ENCODE results near the gene F2RL1. TPM values are rescaled to one million over a fixed set of nuclear protein-coding genes. Genes with fewer than 3 reads are reported as not detected.
"Not testable (repeated sequence)": the region's sequence is repeated elsewhere in the genome, so short reads cannot be mapped to it uniquely, and the experiment has no call there.

The F2RL1 gene
- polyA plus RNA-seq, 6 donors from 2014 or later = 0.13 to 0.42 (median 0.20) TPM; not detected in 2

DNA sequence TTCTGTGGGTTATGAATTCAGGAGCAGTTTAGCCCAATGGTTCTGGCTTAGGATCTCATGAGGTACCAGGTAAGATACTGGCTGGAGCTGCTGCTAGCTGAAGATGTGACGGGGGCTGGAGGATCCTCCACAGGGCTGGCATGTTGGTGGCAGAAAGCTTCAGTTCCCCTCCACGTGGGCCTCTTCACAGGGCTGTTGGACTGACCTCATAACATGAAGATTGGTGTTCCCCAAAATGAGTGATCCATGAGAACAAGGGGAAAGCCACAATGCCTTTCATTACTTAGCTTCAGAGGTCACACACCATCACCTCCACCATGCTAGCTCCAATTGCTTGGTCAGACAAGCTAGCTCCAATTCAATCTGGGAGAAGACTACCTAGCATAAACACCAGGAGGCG is 22.5 kb downstream of the F2RL1 start:
- Mint-ChIP-seq H3K36me3 (no peaks in the 10 kb centered on the region), H3K27ac (peak overlapping the region in 1 of 6 donors; percentile 62), H3K4me1 (no peaks in the 10 kb centered on the region), H3K27me3 (peaks cover 0 to 14% (median 4%) of the 10 kb centered on the region in 3 donors), H3K9me3 (peaks cover 0 to 8% (median 0%) of the 10 kb centered on the region in 7 donors), H3K4me3 (no peak overlapping the region)
- no peak for DNase-seq
- no peak for ATAC-seq (ENCODE audit: low read depth in 2 of 2)

- Mint-ChIP-seq H3K4me1 (peaks cover 11 to 13% (median 12%) of the 10 kb centered on the region in 3 donors), H3K27me3 (peaks cover 0 to 16% (median 14%) of the 10 kb centered on the region in 3 donors), H3K9me3 (peaks cover 0 to 6% (median 0%) of the 10 kb centered on the region in 7 donors), H3K4me3 (no peak overlapping the region), H3K27ac (no peak overlapping the region), H3K36me3 (no peaks in the 10 kb centered on the region)
- DNase-seq (no peak), ATAC-seq (ENCODE audit: low read depth in 2 of 2) (no peak)
Observed at GRCh38 chr5:76845890-76846289, 27.1 kb downstream of the F2RL1 start.

- Mint-ChIP-seq H3K27me3 (peaks cover 0 to 12% (median 0%) of the 10 kb centered on the region in 3 donors), H3K36me3 (no peaks in the 10 kb centered on the region), H3K4me3 (peak within 1 kb of the TSS in 6 of 8 donors; percentile 20 to 70 (median 65)), H3K4me1 (peaks cover 19 to 27% (median 21%) of the 10 kb centered on the region in 3 donors), H3K9me3 (peaks cover 0 to 5% (median 0%) of the 10 kb centered on the region in 7 donors), H3K27ac (peak within 1 kb of the TSS in 4 of 6 donors; percentile 32 to 70 (median 52))
- DNase-seq (no peak), ATAC-seq (ENCODE audit: low read depth in 2 of 2) (no peak)
Observed at GRCh38 chr5:76849419-76850291, 30.8 kb downstream of the F2RL1 start, which contains the start of gene S100Z. Gene S100Z (plus strand): TSS chr5:76850014. CDS start chr5:76875360, 25,346 bp downstream.

DNA sequence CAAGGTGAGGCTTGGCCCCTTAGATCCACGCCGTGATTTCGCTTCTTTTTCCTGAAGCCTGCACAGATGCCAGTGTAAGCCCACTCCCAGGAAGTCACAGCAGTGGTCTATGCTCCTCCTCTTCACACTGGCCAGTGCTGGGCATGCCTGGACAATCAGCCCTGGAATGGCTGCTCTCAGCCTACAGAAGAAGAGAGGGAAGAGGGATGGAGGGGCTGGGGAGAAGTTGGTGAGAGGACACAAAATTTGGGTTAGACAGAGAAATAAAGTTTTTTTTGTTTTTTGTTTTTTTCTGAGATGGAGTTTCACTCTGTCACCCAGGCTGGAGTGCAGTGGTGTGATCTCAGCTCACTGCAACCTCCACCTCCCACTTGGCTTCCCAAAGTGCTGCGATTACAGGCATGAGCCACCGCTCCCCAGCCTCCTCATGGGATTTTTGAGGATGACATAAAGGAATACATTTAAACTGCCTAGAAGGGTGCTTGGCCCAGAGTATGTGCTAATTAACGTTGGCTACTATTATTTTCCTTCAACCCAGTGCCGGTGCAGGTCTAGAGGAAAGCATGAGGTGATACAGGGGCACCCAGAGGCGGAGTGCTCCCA is 31.8 kb downstream of the F2RL1 start:
- Mint-ChIP-seq H3K36me3 (no peaks in the 10 kb centered on the region), H3K4me1 (peaks cover 23 to 33% (median 26%) of the 10 kb centered on the region in 3 donors), H3K4me3 (peak overlapping the region in 6 of 8 donors; percentile 20 to 81 (median 70)), H3K27me3 (peaks cover 0 to 12% (median 0%) of the 10 kb centered on the region in 3 donors), H3K9me3 (peaks cover 0 to 5% (median 2%) of the 10 kb centered on the region in 7 donors), H3K27ac (peak overlapping the region in 4 of 6 donors; percentile 32 to 69 (median 50))
- no peak for DNase-seq
- ATAC-seq (ENCODE audit: low read depth in 2 of 2) = no peak

GRCh38 chr5:76851728-76852369 is 33.0 kb downstream of the F2RL1 start:
- Mint-ChIP-seq H3K36me3 (no peaks in the 10 kb centered on the region), H3K27ac (peak overlapping the region in 4 of 6 donors; percentile 8 to 93 (median 78)), H3K9me3 (peaks cover 0 to 5% (median 2%) of the 10 kb centered on the region in 7 donors), H3K4me1 (peaks cover 35 to 45% (median 38%) of the 10 kb centered on the region in 3 donors), H3K4me3 (peak overlapping the region in 7 of 8 donors; percentile 13 to 81 (median 61)), H3K27me3 (peaks cover 0 to 12% (median 0%) of the 10 kb centered on the region in 3 donors)
- peak in 1 of 2 donors; percentile 39 for ATAC-seq (ENCODE audit: low read depth in 2 of 2)
- DNase-seq = no peak

- Mint-ChIP-seq H3K4me1 (peaks cover 35 to 47% (median 41%) of the 10 kb centered on the region in 3 donors), H3K27ac (peak overlapping the region in 1 of 6 donors; percentile 7), H3K9me3 (peaks cover 0 to 5% (median 2%) of the 10 kb centered on the region in 7 donors), H3K27me3 (peaks cover 0 to 4% (median 0%) of the 10 kb centered on the region in 3 donors), H3K36me3 (no peaks in the 10 kb centered on the region), H3K4me3 (peak overlapping the region in 1 of 8 donors; percentile 38)
- ATAC-seq (ENCODE audit: low read depth in 2 of 2) = no peak
- DNase-seq = no peak
Observed at GRCh38 chr5:76852772-76853171, 33.9 kb downstream of the F2RL1 start.

GRCh38 chr5:76853741-76854140 is 34.9 kb downstream of the F2RL1 start:
- H3K27ac Mint-ChIP-seq; H3K27me3 Mint-ChIP-seq; DNase-seq; H3K36me3 Mint-ChIP-seq; ATAC-seq (ENCODE audit: low read depth in 2 of 2); H3K9me3 Mint-ChIP-seq; H3K4me3 Mint-ChIP-seq: not testable (repeated sequence)
- H3K4me1 Mint-ChIP-seq = peaks cover 35 to 47% (median 41%) of the 10 kb centered on the region in 3 donors

- H3K4me3 Mint-ChIP-seq = no peak overlapping the region
Observed at GRCh38 chr5:76854644-76855043, 35.8 kb downstream of the F2RL1 start.

GRCh38 chr5:76855501-76855900 is 36.7 kb downstream of the F2RL1 start:
- H3K9me3 Mint-ChIP-seq; H3K27me3 Mint-ChIP-seq; ATAC-seq (ENCODE audit: low read depth in 2 of 2); DNase-seq; H3K36me3 Mint-ChIP-seq: not testable (repeated sequence)
- peak overlapping the region in 4 of 6 donors; percentile 32 to 90 (median 84) for H3K27ac Mint-ChIP-seq
- H3K4me3 Mint-ChIP-seq = peak overlapping the region in 5 of 8 donors; percentile 22 to 67 (median 32)
- peaks cover 28 to 38% (median 32%) of the 10 kb centered on the region in 3 donors for H3K4me1 Mint-ChIP-seq

More at GRCh38 chr5:76854644-76855043, 35.8 kb downstream of the F2RL1 start:
- Mint-ChIP-seq H3K27ac (no peak overlapping the region), H3K9me3 (peaks cover 0 to 5% (median 2%) of the 10 kb centered on the region in 7 donors), H3K4me1 (peaks cover 35 to 46% (median 40%) of the 10 kb centered on the region in 3 donors), H3K27me3 (peaks cover 0 to 3% (median 0%) of the 10 kb centered on the region in 3 donors), H3K36me3 (no peaks in the 10 kb centered on the region)
- ATAC-seq (ENCODE audit: low read depth in 2 of 2) = no peak
- no peak for DNase-seq

DNA sequence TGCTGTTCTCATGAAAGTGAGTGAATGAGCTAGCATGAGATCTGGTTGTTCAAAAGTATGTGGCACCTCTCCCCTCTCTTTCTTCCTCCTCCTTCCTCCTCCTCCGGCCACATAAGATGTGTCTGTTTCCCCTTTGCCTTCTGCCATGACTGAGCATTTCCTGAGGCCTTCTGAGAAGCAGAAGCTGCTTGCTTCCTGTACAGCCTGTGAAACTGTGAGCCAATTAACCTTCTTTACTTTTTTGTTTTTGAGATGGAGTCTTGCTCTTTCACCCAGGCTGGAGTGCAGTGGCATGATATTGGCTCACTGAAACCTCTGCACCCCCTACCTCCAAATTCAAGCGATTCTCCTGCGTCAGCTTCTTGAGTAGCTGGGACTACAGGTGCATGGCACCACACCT is 37.1 kb downstream of the F2RL1 start:
- peak overlapping the region; percentile 8 to 90 (median 58) for H3K27ac Mint-ChIP-seq
- peaks cover 24 to 34% (median 28%) of the 10 kb centered on the region in 3 donors for H3K4me1 Mint-ChIP-seq
- H3K9me3 Mint-ChIP-seq = peaks cover 0 to 5% (median 2%) of the 10 kb centered on the region in 7 donors
- peak overlapping the region in 6 of 8 donors; percentile 30 to 75 (median 48) for H3K4me3 Mint-ChIP-seq
- peak; percentile 18 for DNase-seq
- H3K27me3 Mint-ChIP-seq = no peaks in the 10 kb centered on the region
- peak; percentile 94 to 95 for ATAC-seq (ENCODE audit: low read depth in 2 of 2)
- no peaks in the 10 kb centered on the region for H3K36me3 Mint-ChIP-seq

GRCh38 chr5:76856800-76857199 is 38.0 kb downstream of the F2RL1 start:
- Mint-ChIP-seq H3K4me1 (peaks cover 16 to 25% (median 19%) of the 10 kb centered on the region in 3 donors), H3K27ac (peak overlapping the region in 3 of 6 donors; percentile 8 to 32 (median 27)), H3K4me3 (peak overlapping the region in 2 of 8 donors; percentile 30 to 67)
- not testable (repeated sequence) for H3K9me3 Mint-ChIP-seq; H3K27me3 Mint-ChIP-seq; ATAC-seq (ENCODE audit: low read depth in 2 of 2); H3K36me3 Mint-ChIP-seq; DNase-seq

GRCh38 chr5:76859591-76860247 is 40.9 kb downstream of the F2RL1 start:
- no peak overlapping the region for H3K4me3 Mint-ChIP-seq
- ATAC-seq (ENCODE audit: low read depth in 2 of 2) (no peak), DNase-seq (no peak)
- no peaks in the 10 kb centered on the region for H3K27me3 Mint-ChIP-seq
- H3K36me3 Mint-ChIP-seq = no peaks in the 10 kb centered on the region
- peaks cover 0 to 5% (median 0%) of the 10 kb centered on the region in 7 donors for H3K9me3 Mint-ChIP-seq
- H3K27ac Mint-ChIP-seq = no peak overlapping the region
- peaks cover 16 to 20% (median 19%) of the 10 kb centered on the region in 3 donors for H3K4me1 Mint-ChIP-seq

Measured in naive B cell (primary cell).